Measurements from ENCODE around the gene LRMDA. TPM values are rescaled to one million over a fixed set of nuclear protein-coding genes. Genes with fewer than 3 reads are reported as not detected.
A peak's percentile ranks its signal among the peaks of the same experiment; 100 is the strongest.

LRMDA gene
- total and polyA plus RNA-seq, 2 donors (not counting 3 experiments of a cell fraction or from before 2014, with no cell fraction given) = 9.7 to 18.0 TPM

GRCh38 chr10:76350583-76350982, 919.2 kb downstream of the LRMDA start:
- FAIRE-seq = no peak
- POLR2A ChIA-PET = interaction anchor here (0.7 kb wide), 1 partner anchor 11 kb away, joined by 5 read pairs; no protein-coding TSS in a partner anchor
- H3K36me3 ChIP-seq (ENCODE audit: control insufficient read depth in 2 of 2, extremely low read depth in 1 of 2, insufficient read depth in 2 of 2, low read length in 2 of 2) = no peaks in the 10 kb centered on the region
- H3K9ac ChIP-seq (replicated peaks; ENCODE audit: extremely low read depth, insufficient read depth, low read length) = no peak overlapping the region
- H3K4me3 ChIP-seq (replicated peaks in 1 of 3; ENCODE audit: insufficient read depth in 1 of 3, low read depth in 1 of 3, low read length in 3 of 3) = no peak overlapping the region
- no peaks in the 10 kb centered on the region for H3K27me3 ChIP-seq (ENCODE audit: control insufficient read depth in 2 of 2, insufficient read depth in 2 of 2, low read length in 2 of 2)
- dilution Hi-C loops (cut with MboI; ENCODE audit: extremely low pct_ligation_motif_present, low sequenced_read_pairs) = no loop called here
- intact Hi-C loops (cut with micrococcal nuclease) = loop anchor here (5.0 kb wide), 1 partner anchor 142 kb away; no protein-coding TSS in a partner anchor
- CTCF ChIA-PET = interaction anchor here (0.9 to 1.5 kb wide), 2 partner anchors 8 to 47 kb away, joined by 3 read pairs; no protein-coding TSS in a partner anchor
- no peak for DNase-seq (ENCODE audit: low read depth, low spot score)
- H4K20me1 ChIP-seq (replicated peaks; ENCODE audit: control insufficient read depth, extremely low read depth, insufficient read depth, low read length) = no peaks in the 10 kb centered on the region
- no peaks in the 10 kb centered on the region for H3K79me2 ChIP-seq (ENCODE audit: control insufficient read depth, insufficient read depth, low read length)
- peaks cover 23% of the 10 kb centered on the region for H3K4me1 ChIP-seq (ENCODE audit: control insufficient read depth, extremely low read depth, insufficient read depth, low read length)
- no peaks in the 10 kb centered on the region for H3K9me3 ChIP-seq (replicated peaks; ENCODE audit: control insufficient read depth, insufficient read depth, low read length)
- no peaks in the 10 kb centered on the region for H3K9me1 ChIP-seq (replicated peaks; ENCODE audit: control insufficient read depth, extremely low read depth, insufficient read depth, low read length)
- no peak overlapping the region for H2AFZ ChIP-seq (ENCODE audit: low read depth, low read length)
- BruUV-seq (replicated peaks) = no TSS peak
- H3K27ac ChIP-seq (ENCODE audit: insufficient read depth, low read depth, low read length) = no peak overlapping the region
- no peak overlapping the region for H3K4me2 ChIP-seq (ENCODE audit: insufficient read depth, low read length)
- TF ChIP-seq POLR2A (IDR thresholded peaks at IDR 0.05; ENCODE audit: low read depth, low read length) (no peak), GATA2 (IDR thresholded peaks at IDR 0.05; ENCODE audit: insufficient read depth, insufficient read length, low read depth, low read length) (no peak), EZH2 (IDR thresholded peaks at IDR 0.05; ENCODE audit: borderline replicate concordance, low read depth, low read length, severe bottlenecking) (no peak), FOS (IDR thresholded peaks at IDR 0.05; ENCODE audit: borderline replicate concordance, insufficient read depth, low read length) (no peak)

GRCh38 chr10:76352300-76352699, 920.9 kb downstream of the LRMDA start:
- H2AFZ ChIP-seq (ENCODE audit: low read depth, low read length) = no peak overlapping the region
- CTCF ChIA-PET = interaction anchor here (0.7 to 1.3 kb wide), 5 partner anchors 11 to 951 kb away, joined by 3 to 8 read pairs (median 3); partner anchors contain the start of gene ZNF503
- H3K36me3 ChIP-seq (ENCODE audit: control insufficient read depth in 2 of 2, extremely low read depth in 1 of 2, insufficient read depth in 2 of 2, low read length in 2 of 2) = no peaks in the 10 kb centered on the region
- POLR2A ChIA-PET = no interaction called here
- H3K9ac ChIP-seq (replicated peaks; ENCODE audit: extremely low read depth, insufficient read depth, low read length) = peak overlapping the region; percentile 34
- peak overlapping the region; percentile 35 for H3K4me2 ChIP-seq (ENCODE audit: insufficient read depth, low read length)
- peak overlapping the region; percentile 90 for H3K27ac ChIP-seq (ENCODE audit: insufficient read depth, low read depth, low read length)
- H3K4me1 ChIP-seq (ENCODE audit: control insufficient read depth, extremely low read depth, insufficient read depth, low read length) = peaks cover 23% of the 10 kb centered on the region
- TF ChIP-seq CTCF (IDR thresholded peaks at IDR 0.05; ENCODE audit: extremely low read depth in 1 of 2, insufficient read depth in 1 of 2, low read depth in 1 of 2, low read length in 2 of 2) (no peak), FOS (IDR thresholded peaks at IDR 0.05; ENCODE audit: borderline replicate concordance, insufficient read depth, low read length) (peak; percentile 98), POLR2AphosphoS5 (IDR thresholded peaks at IDR 0.05; ENCODE audit: insufficient read depth, low read depth, low read length) (peak; percentile 74), POLR2A (IDR thresholded peaks at IDR 0.05; ENCODE audit: low read depth, low read length) (peak; percentile 32), JUN (IDR thresholded peaks at IDR 0.05; ENCODE audit: borderline replicate concordance, insufficient read depth, insufficient read length, low read depth) (peak; percentile 99), MYC (IDR thresholded peaks at IDR 0.05; ENCODE audit: low read depth, low read length) (no peak), MAX (IDR thresholded peaks at IDR 0.05; ENCODE audit: insufficient read depth, insufficient read length) (no peak), GATA2 (IDR thresholded peaks at IDR 0.05; ENCODE audit: insufficient read depth, insufficient read length, low read depth, low read length) (peak; percentile 99), EZH2 (IDR thresholded peaks at IDR 0.05; ENCODE audit: borderline replicate concordance, low read depth, low read length, severe bottlenecking) (no peak)
- H3K79me2 ChIP-seq (ENCODE audit: control insufficient read depth, insufficient read depth, low read length) = no peaks in the 10 kb centered on the region
- intact Hi-C loops (cut with micrococcal nuclease) (loop anchor here (1.0 to 5.0 kb wide), 2 partner anchors 15 to 140 kb away; no protein-coding TSS in a partner anchor), dilution Hi-C loops (cut with MboI; ENCODE audit: extremely low pct_ligation_motif_present, low sequenced_read_pairs) (no loop called here)
- H4K20me1 ChIP-seq (replicated peaks; ENCODE audit: control insufficient read depth, extremely low read depth, insufficient read depth, low read length) = no peaks in the 10 kb centered on the region
- peak; percentile 91 for FAIRE-seq
- peak; percentile 91 for DNase-seq (ENCODE audit: low read depth, low spot score)
- H3K9me1 ChIP-seq (replicated peaks; ENCODE audit: control insufficient read depth, extremely low read depth, insufficient read depth, low read length) = no peaks in the 10 kb centered on the region
- no peaks in the 10 kb centered on the region for H3K27me3 ChIP-seq (ENCODE audit: control insufficient read depth in 2 of 2, insufficient read depth in 2 of 2, low read length in 2 of 2)
- H3K4me3 ChIP-seq (replicated peaks in 1 of 3; ENCODE audit: insufficient read depth in 1 of 3, low read depth in 1 of 3, low read length in 3 of 3) = no peak overlapping the region
- no peaks in the 10 kb centered on the region for H3K9me3 ChIP-seq (replicated peaks; ENCODE audit: control insufficient read depth, insufficient read depth, low read length)
- BruUV-seq (replicated peaks) = no TSS peak
